ENCODE data around the gene NPFF.
A peak's percentile ranks its signal among the peaks of the same experiment; 100 is the strongest.

Gene NPFF

GRCh38 chr12:53499266-53500141 is 7.8 kb downstream of the NPFF start, which contains the start of gene MAP3K12:
Gene MAP3K12 (minus strand): TSS chr12:53499458. CDS start chr12:53487391, 12,067 bp downstream.
- peak; percentile 34 for DNase-seq (ENCODE audit: extremely low read depth, low read depth)
- peak; percentile 20 for TF ChIP-seq CTCF (IDR thresholded peaks at IDR 0.05; ENCODE audit: low read depth, low read length)

GRCh38 chr12:53498235-53498630 is 9.1 kb downstream of the NPFF start:
- DNase-seq (ENCODE audit: extremely low read depth, low read depth), result no peak
- no peak for TF ChIP-seq CTCF (IDR thresholded peaks at IDR 0.05; ENCODE audit: low read depth, low read length)

- no peak for TF ChIP-seq CTCF (IDR thresholded peaks at IDR 0.05; ENCODE audit: low read depth, low read length)
- DNase-seq (ENCODE audit: extremely low read depth, low read depth), result no peak
These were observed 9.8 kb downstream of the NPFF start for GRCh38 chr12:53497461-53497860.

GRCh38 chr12:53496752-53497032 is 10.6 kb downstream of the NPFF start:
- no peak for TF ChIP-seq CTCF (IDR thresholded peaks at IDR 0.05; ENCODE audit: low read depth, low read length)
- no peak for DNase-seq (ENCODE audit: extremely low read depth, low read depth)

GRCh38 chr12:53495903-53496751 is 11.2 kb downstream of the NPFF start:
- DNase-seq (ENCODE audit: extremely low read depth, low read depth), result peak; percentile 58
- TF ChIP-seq CTCF (IDR thresholded peaks at IDR 0.05; ENCODE audit: low read depth, low read length), result no peak

- no peak for TF ChIP-seq CTCF (IDR thresholded peaks at IDR 0.05; ENCODE audit: low read depth, low read length)
- no peak for DNase-seq (ENCODE audit: extremely low read depth, low read depth)
These were observed 13.5 kb downstream of the NPFF start for GRCh38 chr12:53493610-53494391.

All from AG09319 (cell line).